AG04450 (cell line): ENCODE data around the gene PPP1R1B. TPM values are rescaled to one million over a fixed set of nuclear protein-coding genes. Genes with fewer than 3 reads are reported as not detected.

Experiments
- CTCF ChIA-PET: fragments of 300-600, 350-600 bp; formaldehyde crosslinking; extraction: SDS; loops from one replicate; lab custom pipeline; 2022; ENCODE audit warnings: antibody characterized with exemption, inconsistent platforms; lab: Charles Lee
- POLR2A ChIA-PET: fragments of 350-600 bp; formaldehyde crosslinking; extraction: SDS; loops from one replicate; lab custom pipeline; 2021; ENCODE audit warnings: antibody characterized with exemption, inconsistent platforms; lab: Yijun Ruan, JAX
- DNase-seq: peaks from one replicate; pipeline ENCODE4 v3.0.0-alpha.2; 2011; ENCODE audit warnings: low read depth, low spot score
- H3K27ac ChIP-seq: one replicate; pipeline ENCODE4 v1.5.1; 2012; ENCODE audit warnings: low read depth, low read length, control low read depth
- H3K27me3 ChIP-seq: one replicate; pipeline ENCODE4 v1.6.0; 2012; ENCODE audit warnings: low read length; ENCODE audit not compliant: control insufficient read depth, insufficient read depth
- H3K4me3 ChIP-seq: 2 replicates; pipeline ENCODE4 v1.5.1; 2011; ENCODE audit warnings: mild to moderate bottlenecking, low read depth, low read length, control low read depth
- H3K9me3 ChIP-seq: 2 replicates; pipeline ENCODE4 v1.5.1; 2012; ENCODE audit warnings: low read length; ENCODE audit not compliant: control insufficient read depth, insufficient read depth
- CTCF ChIP-seq: IDR thresholded peaks from 2 replicates; pipeline ENCODE4 v1.5.1; 2011; ENCODE audit warnings: low read depth, low read length, control low read depth, inconsistent platforms
- polyA plus RNA-seq: library from polyadenylated mRNA; depleted of rRNA; stranded (reverse); fragments of >200 nt; gene quantifications from 2 replicates; pipeline ENCODE4 v1.2.3, GENCODE V29; 2011

PPP1R1B gene
- polyA plus RNA-seq, 1 experiment, result not detected

- CTCF ChIA-PET, result interaction anchor here (0.6 to 5.4 kb wide), 20 partner anchors 12 to 131 kb away, joined by 3 to 114 read pairs (median 4); partner anchors contain the start of gene TCAP
- Histone ChIP-seq H3K4me3 (no peak overlapping the region), H3K27me3 (peaks cover 28% of the 10 kb centered on the region), H3K9me3 (no peaks in the 10 kb centered on the region), H3K27ac (no peak overlapping the region)
- TF ChIP-seq CTCF, result peak; percentile 77
- no peak for DNase-seq
- POLR2A ChIA-PET, result interaction anchor here (1.3 kb wide), 1 partner anchor 96 kb away, joined by 6 read pairs; the partner anchor contains the start of gene MIEN1
Measured at GRCh38 chr17:39634384-39634871, 7.7 kb downstream of the PPP1R1B start.

- DNase-seq, result no peak
- Histone ChIP-seq H3K4me3 (no peak overlapping the region), H3K9me3 (no peaks in the 10 kb centered on the region), H3K27ac (no peak overlapping the region), H3K27me3 (peaks cover 18% of the 10 kb centered on the region)
- TF ChIP-seq CTCF, result no peak
- CTCF ChIA-PET, result interaction anchor here (1.3 to 5.8 kb wide), 8 partner anchors 12 to 44 kb away, joined by 3 to 114 read pairs (median 6); no protein-coding TSS in a partner anchor
- POLR2A ChIA-PET, result interaction anchor here (1.3 kb wide), 1 partner anchor 95 kb away, joined by 6 read pairs; the partner anchor contains the start of gene MIEN1
Measured at GRCh38 chr17:39635614-39636176, 8.9 kb downstream of the PPP1R1B start.

DNA sequence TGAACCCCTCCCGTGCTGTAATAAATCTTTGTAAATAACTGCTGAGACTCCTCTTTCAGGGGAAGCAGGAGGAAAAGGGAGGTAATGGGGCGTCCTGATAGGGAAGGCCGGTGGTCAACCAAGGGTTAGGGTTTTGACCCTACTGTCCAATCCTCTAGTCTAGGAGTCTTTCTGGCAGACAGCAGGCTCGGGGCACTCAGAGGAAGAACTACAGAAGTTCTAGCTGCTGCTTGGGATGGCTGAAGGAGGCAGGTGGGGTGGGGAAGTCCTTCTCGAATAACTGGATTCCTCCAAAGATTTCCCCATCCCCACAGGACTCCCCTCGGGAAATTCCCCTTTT lies 9.8 kb downstream of the PPP1R1B start:
- ChIA-PET CTCF (interaction anchor here (1.3 to 5.8 kb wide), 2 partner anchors 13 to 16 kb away, joined by 3 to 28 read pairs; no protein-coding TSS in a partner anchor), POLR2A (interaction anchor here (1.0 kb wide), 1 partner anchor 8 kb away, joined by 3 read pairs; no protein-coding TSS in a partner anchor)
- peaks cover 11% of the 10 kb centered on the region for H3K27me3 ChIP-seq

GRCh38 chr17:39636927-39637736 lies 10.4 kb downstream of the PPP1R1B start, which contains the start of gene STARD3:
Gene STARD3 (plus strand): TSS chr17:39637144. CDS start chr17:39653532, 16,388 bp downstream.
- DNase-seq, result peak; percentile 44
- no peaks in the 10 kb centered on the region for H3K9me3 ChIP-seq
- peak; percentile 17 for TF ChIP-seq CTCF
- H3K27ac ChIP-seq, result peak within 1 kb of the TSS; percentile 61
- ChIA-PET POLR2A (interaction anchor here (0.7 to 1.0 kb wide), 2 partner anchors 8 to 15 kb away, joined by 3 read pairs; no protein-coding TSS in a partner anchor), CTCF (interaction anchor here (0.8 to 5.8 kb wide), 3 partner anchors 13 to 16 kb away, joined by 3 to 28 read pairs (median 3); no protein-coding TSS in a partner anchor)
- H3K4me3 ChIP-seq, result peak within 1 kb of the TSS; percentile 92
- H3K27me3 ChIP-seq, result peaks cover 7% of the 10 kb centered on the region

More for the DNA sequence above, 9.8 kb downstream of the PPP1R1B start:
- no peaks in the 10 kb centered on the region for H3K9me3 ChIP-seq
- H3K4me3 ChIP-seq, result peak overlapping the region; percentile 92
- H3K27ac ChIP-seq, result no peak overlapping the region
- TF ChIP-seq CTCF, result no peak
- DNase-seq, result no peak
